GM18867 (cell line): ENCODE results near the gene ZMIZ1.

Experiments used
- ATAC-seq: cut with Tn5 transposase; IDR thresholded peaks from one replicate; pipeline ENCODE4 v1.9.1; 2021; ENCODE audit warnings: mild to moderate bottlenecking, moderate library complexity; ENCODE audit not compliant: unreplicated experiment

ZMIZ1 gene

GRCh38 chr10:79258894-79259293 is 190.1 kb downstream of the ZMIZ1 start:
- no peak for ATAC-seq

DNA sequence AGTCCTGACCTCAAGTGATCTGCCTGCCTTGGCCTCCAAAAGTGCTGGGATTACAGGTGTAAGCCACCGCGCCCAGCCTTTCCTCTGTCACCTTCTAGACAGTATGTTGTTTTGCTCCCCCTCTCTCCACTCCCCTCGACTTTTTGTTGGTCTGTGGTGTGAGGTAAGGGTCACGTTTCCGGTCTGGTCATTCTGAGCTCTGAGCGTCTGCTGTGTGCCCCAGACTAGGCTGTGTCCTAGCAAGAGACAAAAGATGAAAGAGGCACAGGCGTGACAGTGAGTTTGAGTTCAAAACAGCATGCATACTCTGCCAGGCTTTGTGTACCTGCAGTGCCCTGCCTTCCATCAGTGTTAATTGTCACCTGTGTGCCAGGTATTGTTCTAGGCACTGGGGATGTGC is 191.1 kb downstream of the ZMIZ1 start:
- no peak for ATAC-seq

DNA sequence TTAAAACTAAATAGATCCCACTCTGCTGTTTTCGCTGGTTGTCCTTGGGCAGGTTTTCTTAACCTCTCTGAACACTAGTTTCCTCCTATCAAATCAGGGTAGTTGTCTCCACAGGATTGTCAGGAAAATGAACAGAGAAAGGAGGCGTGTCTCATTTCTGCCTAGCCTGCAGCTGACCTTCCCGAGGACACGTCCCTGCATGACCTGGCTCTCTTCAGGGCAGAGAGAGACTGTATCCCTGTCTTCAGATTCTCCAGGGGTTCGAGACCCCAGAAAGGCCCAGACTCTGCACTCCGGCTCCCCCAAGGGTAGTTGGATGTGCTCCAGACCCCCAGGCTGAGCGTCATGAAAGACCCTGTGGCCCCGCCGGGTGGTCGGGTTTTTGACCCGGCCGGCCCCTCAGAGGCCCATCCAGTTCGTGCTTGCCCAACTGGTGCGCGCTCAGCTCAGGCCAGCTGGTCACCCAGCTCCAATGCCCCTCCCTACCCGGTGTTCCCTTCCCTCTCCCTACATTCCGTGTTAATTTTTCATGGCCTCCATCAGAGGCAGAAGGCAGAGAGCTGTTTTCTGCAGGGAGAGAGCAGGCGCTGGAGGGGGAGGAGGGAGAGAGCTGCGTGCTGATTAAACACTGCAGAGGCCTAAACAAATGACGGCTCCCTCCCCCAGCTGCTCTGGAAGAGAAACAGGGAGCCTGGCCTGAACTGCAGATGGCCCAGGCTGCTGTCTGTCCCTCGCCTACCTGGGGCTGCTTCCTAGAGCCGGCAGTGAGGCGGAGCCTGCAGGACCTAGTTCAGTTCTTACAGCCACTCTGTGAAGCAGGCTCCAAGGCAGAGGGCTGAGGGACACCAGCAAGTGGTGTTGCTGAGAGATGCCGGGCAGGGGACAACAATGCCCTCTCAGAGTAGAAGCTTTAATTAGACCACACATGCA is 192.3 kb downstream of the ZMIZ1 start:
- ATAC-seq: no peak

- no peak for ATAC-seq
Observed at GRCh38 chr10:79262131-79262530, 193.4 kb downstream of the ZMIZ1 start.

GRCh38 chr10:79262959-79263746 is 194.4 kb downstream of the ZMIZ1 start:
- ATAC-seq: no peak

DNA sequence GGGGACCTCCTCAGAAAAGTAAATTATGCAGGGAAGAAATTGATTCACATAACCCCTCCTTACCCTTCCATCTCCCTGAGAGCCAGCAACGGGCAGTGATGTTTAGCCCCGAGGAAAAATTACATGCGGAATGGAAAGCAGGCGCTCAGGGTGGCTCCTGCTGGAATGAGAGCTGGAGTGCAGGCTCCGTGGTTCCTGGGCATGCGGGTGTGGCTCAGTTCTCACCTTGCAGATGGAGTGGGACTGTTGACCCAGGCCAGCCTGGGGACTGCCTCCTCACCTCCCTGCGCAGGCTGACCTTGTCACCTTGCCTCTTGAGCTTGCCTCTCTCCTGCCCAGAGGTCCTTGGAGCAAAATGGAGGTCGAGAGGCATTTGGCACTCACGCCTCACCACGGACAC is 195.2 kb downstream of the ZMIZ1 start:
- no peak for ATAC-seq

DNA sequence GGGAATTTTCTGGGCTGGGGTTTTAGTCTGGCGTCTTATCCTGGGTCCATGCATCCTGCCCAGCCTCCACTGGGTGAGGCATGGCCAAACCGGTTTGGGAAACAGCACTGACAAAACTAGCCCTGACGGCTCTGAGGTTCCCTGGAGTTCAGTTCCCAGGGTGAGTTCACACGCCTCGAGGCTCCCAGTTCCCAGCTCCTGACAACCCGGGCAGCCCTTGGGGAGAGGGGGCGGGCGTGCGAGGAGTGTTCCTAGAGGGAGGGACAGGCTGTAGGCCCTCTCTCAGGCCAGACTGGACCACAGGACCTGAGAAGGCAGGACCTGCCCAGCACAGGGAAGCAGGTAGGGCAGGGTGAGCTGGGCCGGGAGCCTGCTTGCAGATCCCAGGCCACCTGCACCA is 196.2 kb downstream of the ZMIZ1 start:
- no peak for ATAC-seq

GRCh38 chr10:79266084-79266483 is 197.3 kb downstream of the ZMIZ1 start:
- peak; percentile 39 for ATAC-seq

GRCh38 chr10:79266543-79267312 is 198.0 kb downstream of the ZMIZ1 start:
- ATAC-seq: peak; percentile 76

- ATAC-seq: no peak
Observed at GRCh38 chr10:79267499-79267898, 198.7 kb downstream of the ZMIZ1 start.

- no peak for ATAC-seq
Observed at GRCh38 chr10:79268161-79268601, 199.4 kb downstream of the ZMIZ1 start.

DNA sequence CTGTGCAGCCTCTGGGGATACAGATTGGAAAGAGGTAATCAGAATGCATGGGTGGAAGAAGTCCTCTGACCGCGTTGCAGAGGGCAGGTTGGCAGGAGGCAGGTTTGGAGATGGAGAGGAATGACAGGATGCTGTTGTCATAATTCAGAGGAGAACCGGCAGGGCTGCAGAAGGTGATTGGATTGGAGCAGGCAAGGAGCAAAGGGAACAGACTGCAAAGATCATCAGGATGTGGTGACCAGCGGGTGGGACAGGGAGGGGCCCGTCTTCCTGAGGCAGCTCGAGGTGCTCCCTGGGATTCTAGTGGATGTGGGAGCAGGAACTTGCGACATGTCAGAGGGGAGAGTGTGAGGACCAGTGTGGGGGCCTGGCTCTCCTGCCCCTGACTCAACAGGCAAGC is 200.0 kb downstream of the ZMIZ1 start:
- no peak for ATAC-seq

GRCh38 chr10:79269443-79269842 is 200.7 kb downstream of the ZMIZ1 start:
- no peak for ATAC-seq

GRCh38 chr10:79269969-79270368 is 201.2 kb downstream of the ZMIZ1 start:
- no peak for ATAC-seq

DNA sequence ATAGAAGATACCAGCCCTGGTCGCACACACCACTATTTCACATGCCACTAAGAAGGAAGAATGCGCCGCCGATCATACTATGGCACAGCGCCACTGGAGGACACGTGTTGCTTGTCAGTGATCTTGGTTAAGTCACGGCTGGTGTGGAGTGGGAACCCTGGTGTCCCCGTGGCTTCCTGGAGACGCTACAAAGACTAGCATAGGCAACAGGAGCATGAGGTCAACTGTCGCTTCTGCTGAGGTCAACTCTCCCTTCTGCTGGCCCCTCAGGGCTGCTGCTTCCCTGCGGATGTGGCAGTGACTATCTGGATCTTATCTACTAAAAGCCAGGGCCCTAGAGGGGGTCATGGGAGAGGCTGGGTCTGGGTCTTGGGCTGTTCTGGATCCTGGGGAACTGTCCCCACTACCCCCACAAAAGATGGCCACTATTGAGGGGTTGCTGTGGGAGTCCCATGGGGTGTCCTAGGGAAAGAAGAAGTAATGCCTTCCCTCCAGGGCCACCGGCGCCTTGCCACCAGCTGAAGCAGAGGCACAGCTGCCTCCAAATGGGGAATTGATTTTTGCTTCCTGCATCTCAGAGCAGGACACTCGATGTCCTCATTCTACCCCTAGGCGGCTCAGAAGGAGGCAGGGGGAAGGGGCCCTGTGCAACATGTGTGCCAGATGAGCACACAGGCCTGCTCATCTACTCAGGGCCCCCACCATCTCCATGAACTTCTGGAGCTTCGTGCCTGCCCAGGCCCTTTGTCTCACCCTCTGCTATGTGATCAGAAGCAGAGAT is 201.9 kb downstream of the ZMIZ1 start:
- no peak for ATAC-seq

DNA sequence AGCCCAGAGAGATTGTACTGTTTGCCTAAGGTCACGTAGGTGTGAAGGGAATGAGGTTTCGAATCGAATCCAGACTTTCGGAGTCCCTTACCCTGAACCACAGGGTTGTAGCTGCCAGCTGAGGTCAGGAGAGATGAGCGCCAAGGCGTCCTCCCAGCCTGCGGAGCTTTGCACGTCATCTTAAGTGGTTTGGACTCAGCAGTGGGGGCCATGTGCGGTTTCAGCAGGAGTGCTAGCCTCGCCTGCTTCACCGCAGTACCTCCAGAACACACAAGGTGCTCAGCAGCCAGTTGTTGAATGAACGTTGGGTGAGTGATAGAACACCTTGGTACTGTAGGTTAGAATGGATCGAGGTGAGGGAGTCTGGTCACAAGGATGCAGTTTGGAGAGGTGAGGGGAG is 203.6 kb downstream of the ZMIZ1 start:
- no peak for ATAC-seq

GRCh38 chr10:79273604-79274003 is 204.8 kb downstream of the ZMIZ1 start:
- ATAC-seq: no peak

- no peak for ATAC-seq
Observed at GRCh38 chr10:79274279-79275104, 205.7 kb downstream of the ZMIZ1 start.

DNA sequence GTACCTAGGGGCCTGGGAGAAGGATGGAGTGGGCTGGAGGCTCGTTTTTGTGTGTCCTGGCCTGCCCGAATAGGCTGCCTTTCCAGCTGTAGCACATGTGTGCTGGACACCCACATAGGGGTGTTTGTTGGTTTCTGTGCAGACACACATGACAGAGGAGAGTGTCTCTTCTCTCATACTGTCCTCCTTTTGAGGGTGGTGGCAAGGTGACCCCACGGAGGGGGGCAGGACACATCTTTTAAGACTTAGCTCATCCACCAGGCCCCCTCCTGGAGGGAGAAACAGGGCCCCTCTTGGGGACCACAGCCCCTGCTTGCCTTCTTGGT is 206.3 kb downstream of the ZMIZ1 start:
- ATAC-seq: no peak

DNA sequence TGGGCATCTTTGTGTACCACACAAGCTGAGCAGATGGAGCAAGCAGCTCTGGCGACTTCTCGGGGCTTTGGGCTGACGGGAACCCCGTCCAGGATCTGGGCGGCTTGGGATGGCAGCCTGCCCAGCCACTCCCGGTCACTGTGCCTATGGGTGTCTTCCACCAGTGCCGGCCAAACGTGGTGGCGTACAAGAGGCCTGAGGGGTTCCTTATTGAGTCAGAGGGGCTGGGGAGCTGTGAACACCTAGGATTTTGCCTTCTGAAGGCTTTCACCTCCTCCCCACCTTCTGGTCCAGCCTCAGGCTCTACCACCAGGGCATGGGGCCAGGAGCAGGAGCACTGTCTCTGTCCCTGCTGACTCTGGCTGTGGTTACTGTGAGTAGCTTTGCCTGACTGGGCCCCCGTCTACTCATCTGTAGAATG is 206.7 kb downstream of the ZMIZ1 start:
- no peak for ATAC-seq
